ENCODE data around the gene PPP4R4. TPM values are rescaled to one million over a fixed set of nuclear protein-coding genes. Genes with fewer than 3 reads are reported as not detected.
"Not testable (repeated sequence)": the region's sequence is repeated elsewhere in the genome, so short reads cannot be mapped to it uniquely, and the experiment has no call there.

PPP4R4 gene
- total RNA-seq, 3 donors from 2014 or later = 2.0 to 4.2 (median 2.8) TPM

DNA sequence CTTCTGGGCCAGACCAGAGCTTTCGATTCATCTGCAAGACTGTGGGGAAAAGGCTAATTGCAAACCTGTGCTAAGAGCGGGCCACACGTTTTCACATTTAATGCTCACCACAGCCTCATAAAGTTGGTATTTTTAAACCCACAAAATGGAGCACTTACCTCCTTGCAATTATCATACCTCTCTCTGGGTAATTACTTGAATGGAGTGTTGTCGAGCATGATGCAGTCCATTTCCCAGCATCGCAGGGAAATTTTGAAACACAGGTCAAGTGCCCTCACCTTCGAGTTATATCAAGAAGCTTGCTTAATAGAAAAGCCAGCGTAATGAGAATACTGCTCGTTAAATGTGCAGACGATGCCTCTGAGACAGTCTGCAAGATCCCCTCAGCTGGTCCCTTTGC, 35.9 kb upstream of the PPP4R4 start:
- Mint-ChIP-seq H3K4me3 (no peak overlapping the region), H3K36me3 (ENCODE audit: insufficient read depth) (no peaks in the 10 kb centered on the region), H3K4me1 (ENCODE audit: low read depth) (peaks cover 3% of the 10 kb centered on the region), H3K27me3 (ENCODE audit: low read depth) (peaks cover 13% of the 10 kb centered on the region), H3K9me3 (peaks cover 10% of the 10 kb centered on the region)
- DNase-seq (no peak), ATAC-seq (no peak)

DNA sequence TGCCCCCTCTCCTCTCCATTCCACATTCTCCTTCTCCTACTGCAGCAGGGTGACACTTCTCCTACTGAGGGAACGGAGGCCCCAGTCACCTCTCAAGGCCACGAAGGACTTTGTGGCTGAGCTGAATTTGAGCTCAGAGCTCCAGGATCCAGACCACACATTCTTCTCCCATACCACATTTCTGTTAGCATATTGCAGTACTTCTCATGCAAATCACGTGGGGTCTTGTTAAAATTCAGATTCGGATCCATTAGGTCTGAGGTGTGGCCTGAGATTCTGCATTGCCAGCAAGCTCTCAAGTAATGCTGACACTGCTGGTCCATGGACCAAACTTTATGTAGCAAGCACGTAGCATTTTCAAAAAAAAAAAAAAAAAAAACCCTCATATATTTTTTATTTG, 35.1 kb upstream of the PPP4R4 start:
- no peaks in the 10 kb centered on the region for H3K36me3 Mint-ChIP-seq (ENCODE audit: insufficient read depth)
- peaks cover 9% of the 10 kb centered on the region for H3K27me3 Mint-ChIP-seq (ENCODE audit: low read depth)
- H3K4me1 Mint-ChIP-seq (ENCODE audit: low read depth) = peaks cover 3% of the 10 kb centered on the region
- H3K9me3 Mint-ChIP-seq = peaks cover 10% of the 10 kb centered on the region
- DNase-seq (no peak), ATAC-seq (no peak)
- H3K4me3 Mint-ChIP-seq = no peak overlapping the region

DNA sequence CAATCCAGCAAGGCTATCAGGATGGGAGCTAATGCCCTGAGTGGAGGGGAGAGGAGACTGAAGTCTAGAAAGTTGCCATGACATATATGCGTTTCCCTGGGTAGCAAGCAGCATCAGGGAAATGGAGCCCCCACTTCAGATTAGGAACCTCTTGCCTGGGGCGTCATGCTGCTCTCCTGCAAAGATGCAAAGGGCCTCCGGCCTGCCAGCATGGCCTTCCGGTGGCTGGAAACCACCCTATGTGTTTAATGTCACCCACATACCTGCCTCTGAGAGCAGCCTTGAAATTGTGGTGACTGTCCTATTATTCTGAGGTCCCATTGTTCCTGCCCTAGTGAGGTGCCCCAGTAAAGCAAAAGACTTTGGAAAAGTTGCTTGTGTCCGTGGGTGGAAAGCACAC, 34.7 kb upstream of the PPP4R4 start:
- Mint-ChIP-seq H3K9me3 (peaks cover 10% of the 10 kb centered on the region), H3K4me3 (no peak overlapping the region), H3K4me1 (ENCODE audit: low read depth) (peaks cover 4% of the 10 kb centered on the region), H3K36me3 (ENCODE audit: insufficient read depth) (no peaks in the 10 kb centered on the region), H3K27me3 (ENCODE audit: low read depth) (peaks cover 9% of the 10 kb centered on the region)
- ATAC-seq (no peak), DNase-seq (no peak)

DNA sequence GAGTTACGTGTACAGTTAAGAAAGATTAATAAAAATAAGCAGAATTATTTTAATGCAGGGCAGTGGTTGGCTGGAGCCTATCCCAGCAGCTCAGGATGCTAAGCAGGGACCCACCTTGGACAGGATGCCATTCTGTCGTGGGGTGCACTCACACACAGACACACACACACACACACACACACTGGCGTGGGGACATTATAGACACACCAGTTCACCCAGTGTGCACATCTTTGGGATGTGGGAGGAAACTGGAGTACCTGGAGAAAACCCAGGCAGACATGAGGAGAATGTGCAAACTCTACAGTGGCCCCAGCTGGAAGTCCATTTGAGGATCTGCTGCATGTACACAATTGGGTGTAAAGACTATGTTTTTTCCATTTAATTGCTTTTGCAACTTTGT, 31.9 kb upstream of the PPP4R4 start:
- Mint-ChIP-seq H3K36me3 (ENCODE audit: insufficient read depth) (no peaks in the 10 kb centered on the region), H3K4me1 (ENCODE audit: low read depth) (peaks cover 12% of the 10 kb centered on the region), H3K27me3 (ENCODE audit: low read depth) (peaks cover 2% of the 10 kb centered on the region), H3K9me3 (no peaks in the 10 kb centered on the region), H3K4me3 (no peak overlapping the region)
- no peak for DNase-seq
- no peak for ATAC-seq

DNA sequence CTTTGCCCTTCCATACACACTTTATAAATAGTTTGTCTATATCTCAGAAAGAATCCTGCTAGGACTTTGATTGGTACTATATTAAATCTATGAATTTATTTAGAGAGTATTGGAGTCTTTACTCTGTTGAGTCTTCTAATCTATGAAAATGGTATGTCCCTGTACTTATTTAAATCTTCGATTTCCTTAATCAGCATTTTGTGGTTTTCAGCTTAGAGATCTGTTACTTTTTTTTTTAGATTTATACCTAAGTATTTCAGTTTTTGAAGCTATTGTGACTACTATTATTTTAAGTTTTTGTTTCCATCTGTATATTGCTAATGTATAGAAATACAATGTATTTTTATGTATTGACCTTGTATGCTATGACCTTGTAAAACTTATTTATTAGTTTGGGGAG, 31.3 kb upstream of the PPP4R4 start:
- DNase-seq = no peak
- Mint-ChIP-seq H3K9me3 (no peaks in the 10 kb centered on the region), H3K27me3 (ENCODE audit: low read depth) (peaks cover 2% of the 10 kb centered on the region), H3K4me1 (ENCODE audit: low read depth) (peaks cover 14% of the 10 kb centered on the region), H3K36me3 (ENCODE audit: insufficient read depth) (no peaks in the 10 kb centered on the region), H3K4me3 (no peak overlapping the region)
- no peak for ATAC-seq

DNA sequence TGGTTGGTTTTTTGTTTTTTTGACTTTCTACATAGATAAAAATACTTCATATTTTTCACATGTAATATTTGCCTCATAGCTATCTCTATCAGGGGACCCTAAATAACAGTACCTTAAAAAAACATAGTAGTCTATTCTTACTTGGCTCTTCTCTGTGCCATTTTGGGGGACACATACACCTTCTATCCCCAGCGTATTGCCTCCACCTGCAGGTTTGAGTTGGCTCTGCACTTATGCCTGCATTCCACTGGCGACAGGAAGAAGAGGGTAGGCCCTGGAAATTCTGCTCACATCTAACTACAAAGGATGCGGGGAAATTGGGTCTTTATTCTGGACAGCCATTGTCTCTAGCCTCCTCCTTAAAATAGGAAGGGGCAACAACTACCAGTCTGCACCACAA, 30.9 kb upstream of the PPP4R4 start:
- ATAC-seq (no peak), DNase-seq (no peak)
- Mint-ChIP-seq H3K9me3 (no peaks in the 10 kb centered on the region), H3K4me1 (ENCODE audit: low read depth) (peaks cover 14% of the 10 kb centered on the region), H3K27me3 (ENCODE audit: low read depth) (peaks cover 2% of the 10 kb centered on the region), H3K36me3 (ENCODE audit: insufficient read depth) (no peaks in the 10 kb centered on the region), H3K4me3 (no peak overlapping the region)

DNA sequence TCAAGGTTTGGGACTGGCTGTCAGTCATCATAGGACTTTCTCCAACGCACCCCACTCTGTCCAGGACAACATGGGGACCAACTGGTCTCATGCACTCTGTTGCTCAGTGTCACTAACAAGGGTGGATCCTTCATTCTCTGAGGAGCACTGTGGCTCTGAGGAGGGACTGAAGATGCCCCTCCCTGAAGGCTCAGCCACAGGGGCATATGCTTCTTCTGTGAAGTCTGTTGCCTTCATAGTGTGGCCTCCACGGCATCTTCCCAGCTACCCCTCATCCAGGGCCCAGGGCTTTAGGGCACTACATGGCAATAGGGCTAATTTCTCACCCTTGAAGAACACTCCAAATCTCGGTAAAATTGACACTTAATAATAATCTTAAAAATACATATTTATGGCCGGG, 30.4 kb upstream of the PPP4R4 start:
- H3K4me1 Mint-ChIP-seq (ENCODE audit: low read depth) = peaks cover 14% of the 10 kb centered on the region
- no peak for DNase-seq
- H3K9me3 Mint-ChIP-seq = no peaks in the 10 kb centered on the region
- peaks cover 2% of the 10 kb centered on the region for H3K27me3 Mint-ChIP-seq (ENCODE audit: low read depth)
- no peaks in the 10 kb centered on the region for H3K36me3 Mint-ChIP-seq (ENCODE audit: insufficient read depth)
- no peak overlapping the region for H3K4me3 Mint-ChIP-seq
- no peak for ATAC-seq

DNA sequence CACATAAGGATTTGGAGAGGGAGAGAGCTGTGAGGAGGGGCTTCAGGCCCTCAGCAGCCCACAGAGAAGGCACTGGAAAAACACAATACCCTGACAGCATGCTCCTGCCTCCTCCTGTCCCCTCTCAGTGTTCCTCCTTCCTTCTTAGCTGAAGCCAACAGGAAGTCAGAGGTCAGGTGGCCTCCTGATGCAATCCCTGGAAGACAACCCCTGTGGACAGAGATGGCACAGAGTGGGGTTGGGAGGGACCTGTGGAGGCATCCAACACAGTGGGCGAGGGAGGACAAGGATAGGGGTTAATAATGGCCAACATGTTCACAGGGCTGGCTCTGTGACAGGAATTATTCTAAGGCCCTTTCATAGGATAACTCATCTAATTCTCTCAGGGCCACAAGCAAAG, 29.4 kb upstream of the PPP4R4 start:
- H3K36me3 Mint-ChIP-seq (ENCODE audit: insufficient read depth) = no peaks in the 10 kb centered on the region
- H3K27me3 Mint-ChIP-seq (ENCODE audit: low read depth) = no peaks in the 10 kb centered on the region
- ATAC-seq = no peak
- H3K4me1 Mint-ChIP-seq (ENCODE audit: low read depth) = peaks cover 14% of the 10 kb centered on the region
- H3K4me3 Mint-ChIP-seq = no peak overlapping the region
- DNase-seq = no peak
- no peaks in the 10 kb centered on the region for H3K9me3 Mint-ChIP-seq

DNA sequence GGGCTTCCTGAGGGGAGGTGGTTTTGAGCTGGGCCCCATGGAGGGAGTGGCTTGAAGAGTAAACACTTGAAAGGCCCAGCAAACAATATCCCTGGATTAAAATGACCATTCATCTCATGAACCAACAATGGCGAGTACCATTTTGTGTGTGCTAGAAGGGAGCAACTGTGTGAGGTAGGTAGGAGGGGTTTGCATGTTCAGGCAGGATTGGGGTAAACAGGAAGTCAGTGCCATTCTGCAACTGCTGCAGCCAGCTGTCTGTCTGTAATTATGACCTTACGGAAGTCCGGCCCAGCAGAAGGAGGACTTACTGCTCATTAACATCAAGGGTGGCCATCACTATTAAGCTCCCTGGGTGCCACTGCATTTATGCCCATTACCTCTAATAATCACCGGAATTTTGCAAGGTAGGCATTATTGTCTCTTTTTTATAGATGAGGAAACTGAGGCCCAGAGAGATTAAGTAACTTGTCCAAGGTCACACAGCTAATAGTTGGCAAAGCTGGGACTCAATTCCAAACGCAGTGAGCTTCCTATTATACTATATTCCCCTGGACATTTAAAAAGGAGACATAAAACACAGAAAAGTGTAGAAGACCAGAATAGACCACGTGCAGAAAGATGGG, 28.1 kb upstream of the PPP4R4 start:
- Mint-ChIP-seq H3K36me3 (ENCODE audit: insufficient read depth) (no peaks in the 10 kb centered on the region), H3K9me3 (no peaks in the 10 kb centered on the region), H3K4me1 (ENCODE audit: low read depth) (peaks cover 14% of the 10 kb centered on the region), H3K4me3 (no peak overlapping the region), H3K27me3 (ENCODE audit: low read depth) (no peaks in the 10 kb centered on the region)
- ATAC-seq = no peak
- no peak for DNase-seq

DNA sequence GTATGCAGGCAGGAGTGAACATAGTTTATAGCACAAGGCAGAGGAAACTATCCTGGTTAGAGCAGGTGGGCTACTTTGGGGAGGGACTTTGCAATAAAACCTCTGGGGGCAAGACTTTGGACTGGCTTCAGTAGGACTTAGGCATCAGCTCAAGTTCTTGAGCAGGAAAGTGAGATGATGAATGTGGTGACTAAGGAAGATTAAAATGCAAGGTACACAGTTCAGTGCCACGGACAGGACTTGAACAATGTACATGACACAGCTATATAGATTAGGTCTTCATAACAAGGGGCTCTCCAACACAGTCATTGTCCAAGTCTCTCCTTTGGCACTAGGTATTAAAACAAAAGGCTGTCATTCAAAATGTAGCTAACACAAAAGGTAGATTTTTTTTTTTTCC, 21.4 kb upstream of the PPP4R4 start:
- no peak overlapping the region for H3K4me3 Mint-ChIP-seq
- H3K27me3 Mint-ChIP-seq (ENCODE audit: low read depth) = peaks cover 3% of the 10 kb centered on the region
- H3K36me3 Mint-ChIP-seq (ENCODE audit: insufficient read depth) = no peaks in the 10 kb centered on the region

DNA sequence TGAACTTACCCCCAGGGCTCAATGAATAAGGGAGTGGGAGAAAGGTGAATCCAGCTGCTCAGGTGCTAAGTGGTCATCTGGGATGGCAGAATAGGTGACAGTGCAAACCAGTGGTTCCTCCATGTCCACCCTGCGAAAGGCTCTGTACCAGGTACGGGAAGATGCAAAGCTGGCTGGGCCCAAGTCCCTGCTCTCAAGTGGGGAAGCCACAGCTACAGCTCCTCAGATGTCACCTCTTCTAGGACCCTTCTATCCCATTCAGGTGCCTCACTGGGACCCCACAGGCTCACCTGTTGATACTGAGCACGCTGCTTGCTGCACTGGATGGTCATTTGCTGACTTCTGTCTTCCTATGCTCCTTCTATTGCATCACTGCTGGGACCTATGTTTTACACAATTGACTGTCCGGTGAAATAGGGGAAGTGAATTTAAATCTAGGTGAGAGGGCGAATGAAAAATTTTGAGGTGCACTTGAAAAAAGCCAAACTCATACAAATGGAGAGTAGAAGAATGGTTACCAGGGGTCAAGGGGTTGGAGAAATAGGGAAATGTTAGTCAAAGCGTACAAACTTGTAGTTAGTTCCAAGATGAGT, 20.3 kb upstream of the PPP4R4 start:
- Mint-ChIP-seq H3K4me1 (ENCODE audit: low read depth) (peaks cover 18% of the 10 kb centered on the region), H3K4me3 (no peak overlapping the region), H3K9me3 (no peaks in the 10 kb centered on the region), H3K36me3 (ENCODE audit: insufficient read depth) (no peaks in the 10 kb centered on the region), H3K27me3 (ENCODE audit: low read depth) (peaks cover 3% of the 10 kb centered on the region)
- ATAC-seq (no peak), DNase-seq (no peak)

More for the DNA sequence above, 21.4 kb upstream of the PPP4R4 start:
- ATAC-seq = no peak
- no peak for DNase-seq
- peaks cover 6% of the 10 kb centered on the region for H3K4me1 Mint-ChIP-seq (ENCODE audit: low read depth)
- no peaks in the 10 kb centered on the region for H3K9me3 Mint-ChIP-seq

DNA sequence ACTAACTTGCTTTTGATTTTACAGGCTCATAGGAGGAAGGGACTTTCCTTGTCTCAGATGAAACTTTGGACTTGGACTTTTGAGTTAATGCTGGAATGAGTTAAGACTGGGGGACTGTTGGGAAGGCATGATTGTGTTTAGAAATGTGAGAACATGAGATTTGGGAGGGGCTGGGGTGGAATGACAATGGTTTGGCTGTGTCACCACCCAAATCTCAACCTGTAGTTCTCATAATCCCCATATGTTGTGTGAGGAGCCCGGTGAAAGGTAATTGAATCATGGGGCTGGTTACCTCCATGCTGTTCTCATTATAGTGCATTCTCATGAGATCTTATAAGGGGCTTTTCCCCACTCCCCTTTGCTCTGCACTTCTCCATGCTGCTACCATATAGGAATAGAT, 18.0 kb upstream of the PPP4R4 start:
- not testable (repeated sequence) for H3K4me3 Mint-ChIP-seq; H3K36me3 Mint-ChIP-seq (ENCODE audit: insufficient read depth); ATAC-seq; H3K27me3 Mint-ChIP-seq (ENCODE audit: low read depth); H3K9me3 Mint-ChIP-seq; DNase-seq
- peaks cover 36% of the 10 kb centered on the region for H3K4me1 Mint-ChIP-seq (ENCODE audit: low read depth)

DNA sequence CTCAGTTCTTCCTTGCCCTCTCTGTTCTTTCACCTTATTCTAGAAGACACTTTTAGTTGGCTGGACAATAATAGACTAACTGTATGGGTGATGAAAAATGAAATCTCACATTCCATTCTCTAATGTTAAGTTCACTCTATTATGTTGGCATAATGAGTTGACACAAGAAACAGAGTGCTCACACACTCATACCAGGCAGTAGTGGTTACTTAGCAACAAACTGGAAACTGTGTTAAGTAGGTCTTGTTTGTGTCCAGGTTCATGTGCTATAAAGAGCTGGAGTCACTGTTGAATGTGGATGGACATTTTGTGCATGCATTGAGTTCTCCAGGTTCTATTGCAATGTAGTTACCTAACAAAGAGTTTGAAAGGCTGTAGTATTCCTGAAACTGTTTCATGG, 16.9 kb upstream of the PPP4R4 start:
- Mint-ChIP-seq H3K9me3 (no peaks in the 10 kb centered on the region), H3K36me3 (ENCODE audit: insufficient read depth) (no peaks in the 10 kb centered on the region), H3K27me3 (ENCODE audit: low read depth) (peaks cover 3% of the 10 kb centered on the region), H3K4me3 (no peak overlapping the region), H3K4me1 (ENCODE audit: low read depth) (peaks cover 45% of the 10 kb centered on the region)
- ATAC-seq (no peak), DNase-seq (no peak)

DNA sequence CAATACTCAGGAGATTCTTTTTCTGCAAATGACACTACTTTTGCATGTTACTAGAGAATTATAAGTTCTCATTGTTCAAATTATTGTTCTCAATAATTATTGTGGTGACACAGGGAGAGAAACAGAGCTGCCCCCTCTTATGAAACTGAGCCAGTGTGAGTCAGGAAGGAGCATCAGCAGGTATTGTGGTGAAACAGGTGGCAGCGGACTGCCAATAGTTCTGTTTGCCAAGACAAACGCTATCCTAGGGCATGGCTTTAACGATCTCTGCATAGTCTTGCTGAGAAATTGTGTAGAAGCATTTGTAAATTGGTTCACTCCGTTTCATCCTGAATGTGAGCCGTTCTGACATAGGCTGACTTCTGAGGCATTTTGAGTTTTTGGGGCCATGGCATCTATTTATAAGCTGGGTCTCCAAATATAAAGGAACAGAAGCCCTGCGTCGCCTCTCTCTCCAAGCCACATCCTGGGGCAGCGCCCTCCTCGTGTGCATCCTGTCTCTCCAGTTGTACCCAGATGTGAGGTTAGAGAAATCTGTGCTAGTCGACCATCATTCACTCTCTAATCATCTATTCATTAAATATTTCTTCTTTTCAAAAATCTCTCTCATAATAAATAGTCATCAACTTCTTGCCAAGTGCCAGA, 15.8 kb upstream of the PPP4R4 start:
- H3K36me3 Mint-ChIP-seq (ENCODE audit: insufficient read depth) = no peaks in the 10 kb centered on the region
- ATAC-seq (peak; percentile 87 to 88), DNase-seq (no peak)
- H3K9me3 Mint-ChIP-seq = no peaks in the 10 kb centered on the region
- H3K27me3 Mint-ChIP-seq (ENCODE audit: low read depth) = no peaks in the 10 kb centered on the region
- peaks cover 52% of the 10 kb centered on the region for H3K4me1 Mint-ChIP-seq (ENCODE audit: low read depth)
- peak overlapping the region; percentile 32 for H3K4me3 Mint-ChIP-seq

DNA sequence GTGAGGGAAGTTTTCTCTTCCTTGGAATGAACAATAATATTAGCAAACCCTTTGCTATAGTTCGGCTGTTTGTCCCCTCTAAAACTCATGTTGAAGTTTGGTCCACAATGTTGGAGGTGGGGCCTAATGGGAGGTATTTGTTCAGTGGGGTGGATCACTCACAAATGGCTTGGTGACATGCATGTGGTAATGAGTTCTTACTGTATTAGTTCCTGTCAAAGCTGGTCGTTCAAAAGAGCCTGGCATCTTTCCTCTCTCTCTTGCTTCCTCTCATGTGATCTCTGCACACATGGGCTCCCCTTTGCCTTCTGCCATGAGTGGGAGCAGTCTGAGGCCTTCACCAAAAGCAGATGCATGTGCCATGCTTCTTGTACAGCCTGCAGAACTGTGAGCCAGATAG, 13.1 kb upstream of the PPP4R4 start:
- Mint-ChIP-seq H3K9me3 (no peaks in the 10 kb centered on the region), H3K4me3 (no peak overlapping the region), H3K36me3 (ENCODE audit: insufficient read depth) (no peaks in the 10 kb centered on the region), H3K4me1 (ENCODE audit: low read depth) (peaks cover 67% of the 10 kb centered on the region), H3K27me3 (ENCODE audit: low read depth) (no peaks in the 10 kb centered on the region)
- ATAC-seq (no peak), DNase-seq (no peak)
